Activated T-cell treated with anti-CD3 and anti-CD28 coated beads for 48 hours (primary cell): ENCODE measurements around the gene COIL.
A peak's percentile ranks its signal among the peaks of the same experiment; 100 is the strongest.
"Not testable (repeated sequence)": the region's sequence is repeated elsewhere in the genome, so short reads cannot be mapped to it uniquely, and the experiment has no call there.

Source experiments
- DNase-seq: peaks from one replicate; pipeline ENCODE4 v3.0.0-alpha.2; 2020; ENCODE audit warnings: low read depth

COIL gene, protein sequence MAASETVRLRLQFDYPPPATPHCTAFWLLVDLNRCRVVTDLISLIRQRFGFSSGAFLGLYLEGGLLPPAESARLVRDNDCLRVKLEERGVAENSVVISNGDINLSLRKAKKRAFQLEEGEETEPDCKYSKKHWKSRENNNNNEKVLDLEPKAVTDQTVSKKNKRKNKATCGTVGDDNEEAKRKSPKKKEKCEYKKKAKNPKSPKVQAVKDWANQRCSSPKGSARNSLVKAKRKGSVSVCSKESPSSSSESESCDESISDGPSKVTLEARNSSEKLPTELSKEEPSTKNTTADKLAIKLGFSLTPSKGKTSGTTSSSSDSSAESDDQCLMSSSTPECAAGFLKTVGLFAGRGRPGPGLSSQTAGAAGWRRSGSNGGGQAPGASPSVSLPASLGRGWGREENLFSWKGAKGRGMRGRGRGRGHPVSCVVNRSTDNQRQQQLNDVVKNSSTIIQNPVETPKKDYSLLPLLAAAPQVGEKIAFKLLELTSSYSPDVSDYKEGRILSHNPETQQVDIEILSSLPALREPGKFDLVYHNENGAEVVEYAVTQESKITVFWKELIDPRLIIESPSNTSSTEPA

DNA sequence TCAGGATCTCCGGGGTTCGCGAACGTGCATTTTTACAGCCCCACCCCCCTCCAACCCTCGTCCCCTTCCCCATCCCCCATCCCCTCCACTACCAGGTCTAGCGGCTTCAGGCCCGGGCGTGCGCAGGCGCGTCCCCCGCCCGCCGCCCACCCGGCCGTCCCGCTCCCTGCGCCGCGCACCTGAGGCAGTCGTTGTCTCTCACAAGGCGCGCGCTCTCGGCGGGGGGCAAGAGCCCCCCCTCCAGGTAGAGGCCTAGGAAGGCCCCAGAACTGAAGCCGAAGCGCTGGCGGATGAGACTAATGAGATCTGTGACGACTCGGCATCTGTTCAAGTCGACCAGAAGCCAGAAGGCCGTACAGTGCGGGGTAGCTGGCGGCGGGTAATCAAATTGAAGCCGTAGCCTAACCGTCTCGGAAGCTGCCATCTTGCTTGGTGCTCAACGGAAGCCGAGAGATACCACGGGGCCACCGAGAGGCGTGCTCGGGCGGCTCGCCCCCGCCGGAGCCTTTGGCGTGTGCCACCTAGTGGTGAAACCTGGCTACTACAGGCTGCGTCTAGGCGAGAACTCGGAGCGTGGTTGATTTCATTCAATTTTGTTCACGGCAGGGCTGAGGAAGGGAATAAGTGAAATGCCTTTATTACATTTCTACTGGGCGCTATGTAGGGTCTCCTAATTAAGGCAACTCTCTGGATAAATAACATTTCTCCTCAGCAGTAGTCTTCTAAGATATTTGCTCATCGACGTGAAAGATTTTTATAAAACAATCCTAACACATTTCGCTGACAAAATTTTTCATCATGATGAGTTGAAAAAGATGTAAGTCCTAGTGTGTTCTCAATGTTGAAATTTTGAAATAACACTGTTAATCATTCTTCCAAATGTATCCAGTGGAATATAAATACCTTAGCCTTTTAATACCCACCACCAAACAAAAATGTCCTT lies at the start of gene COIL:
Gene COIL (minus strand): TSS at position 455 of the 943 bp plus-strand sequence. CDS start 31 bp downstream, at position 424.
- DNase-seq, result peak; percentile 91

DNA sequence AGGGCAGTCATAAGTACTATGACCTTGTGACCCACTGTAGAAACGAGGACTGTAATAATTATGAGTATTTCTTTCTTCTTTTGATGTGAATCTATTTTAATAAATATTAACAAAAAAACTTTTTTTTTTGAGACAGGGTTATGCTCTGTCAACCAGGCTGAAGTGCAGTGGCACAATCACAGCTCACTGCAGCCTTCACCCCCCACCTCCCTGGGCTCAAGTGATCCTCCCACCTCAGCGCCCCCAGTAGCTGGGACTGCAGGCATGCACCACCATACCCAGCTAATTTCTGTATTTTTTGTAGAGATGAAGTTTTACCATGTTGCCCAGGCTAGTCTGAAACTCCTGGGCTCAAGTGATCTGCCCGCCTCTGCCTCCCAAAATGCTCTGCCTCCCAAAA lies 49.6 kb upstream of the COIL start:
- DNase-seq, result no peak

DNA sequence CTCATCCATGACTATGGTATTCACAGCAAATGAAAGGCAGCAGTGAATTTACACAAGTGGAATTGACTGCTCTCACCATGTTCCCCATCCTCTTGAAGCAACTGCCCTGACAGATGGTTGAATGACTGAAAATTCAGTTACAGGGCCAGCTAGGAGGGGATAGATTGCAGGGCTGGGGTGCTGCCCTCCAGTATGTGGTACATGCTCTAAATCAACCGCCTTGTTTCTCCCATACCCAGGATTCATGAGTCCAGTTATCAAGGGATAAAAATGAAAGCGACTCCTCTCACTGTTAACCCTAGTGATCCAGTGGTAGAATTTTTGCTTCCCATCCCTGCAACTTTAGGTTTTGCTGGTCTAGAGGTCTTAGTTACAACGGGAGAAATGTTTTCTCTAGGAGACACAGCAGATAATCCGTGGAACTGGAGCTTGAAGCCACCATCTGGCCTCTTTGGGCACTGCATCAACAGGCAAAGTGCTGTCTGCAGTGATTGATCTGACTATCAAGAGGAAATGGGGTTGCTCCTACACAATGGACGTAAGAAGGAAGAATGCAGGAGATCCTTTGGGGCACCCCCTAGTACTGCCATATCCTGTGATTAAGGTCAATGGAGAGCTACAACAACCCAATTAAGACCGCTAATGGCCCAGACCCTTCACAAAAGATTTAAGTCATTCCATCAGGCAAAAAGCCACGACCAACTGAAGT lies 49.0 kb upstream of the COIL start:
- peak; percentile 29 for DNase-seq

DNA sequence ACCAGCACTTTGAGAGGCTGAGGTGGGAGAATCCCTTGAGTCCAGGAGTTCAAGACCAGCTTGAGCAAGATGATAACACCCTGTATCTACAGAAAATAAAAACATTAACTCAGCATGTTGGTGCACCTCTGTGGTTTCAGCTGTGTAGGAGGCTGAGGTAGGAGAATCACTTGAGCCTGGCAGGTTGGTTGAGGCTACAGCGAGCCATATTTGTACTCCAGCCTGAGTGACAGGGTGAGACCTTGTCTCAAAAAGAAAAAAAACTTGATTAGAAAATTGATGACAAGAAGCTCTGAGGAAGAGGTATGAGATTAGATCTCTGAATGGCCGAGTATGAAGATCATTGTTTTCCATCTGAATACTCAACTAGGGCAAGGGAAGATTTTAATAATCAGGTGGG lies 48.1 kb upstream of the COIL start:
- no peak for DNase-seq

DNA sequence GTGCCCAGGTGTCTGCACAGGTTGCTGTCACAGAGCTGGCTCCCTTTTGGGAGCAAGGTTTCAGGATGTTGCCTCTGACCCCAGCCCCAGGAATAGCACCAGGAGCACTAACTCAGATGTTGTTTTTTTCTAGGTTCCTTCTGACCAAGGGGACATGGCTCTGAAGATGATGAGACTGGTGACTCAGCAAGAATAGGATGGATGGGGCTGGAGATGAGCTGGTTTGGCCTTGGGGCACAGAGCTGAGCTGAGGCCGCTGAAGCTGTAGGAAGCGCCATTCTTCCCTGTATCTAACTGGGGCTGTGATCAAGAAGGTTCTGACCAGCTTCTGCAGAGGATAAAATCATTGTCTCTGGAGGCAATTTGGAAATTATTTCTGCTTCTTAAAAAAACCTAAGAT lies 45.2 kb upstream of the COIL start:
- no peak for DNase-seq

DNA sequence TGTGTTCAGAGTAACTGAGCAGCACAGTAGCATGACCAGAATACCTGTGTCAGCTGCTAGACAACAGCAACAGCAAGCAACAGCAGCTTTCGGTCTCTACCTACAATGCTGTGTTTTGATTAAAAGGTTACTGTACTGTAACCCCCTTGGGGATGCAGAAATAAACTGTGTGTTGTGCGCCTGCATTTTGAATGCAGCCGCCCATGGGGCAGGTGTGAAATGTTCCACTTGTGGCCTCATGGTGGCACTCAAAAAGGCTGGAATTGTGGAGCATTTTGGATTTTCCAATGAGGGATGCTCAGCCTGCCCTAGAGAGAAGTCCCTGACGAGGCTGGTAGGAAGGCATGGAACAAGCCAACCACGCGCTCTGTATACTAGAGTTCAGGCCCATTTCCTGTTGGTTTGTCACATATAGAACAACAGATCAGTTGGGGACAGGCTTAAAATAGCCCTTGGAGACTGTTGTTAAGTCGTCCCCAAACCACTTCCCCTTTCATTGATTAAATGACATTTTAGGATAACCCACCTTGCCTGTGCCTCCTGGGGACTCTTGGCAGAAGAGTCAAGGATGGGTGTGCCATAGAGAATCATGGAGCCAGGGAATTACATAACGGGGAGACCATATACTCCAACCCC lies 44.2 kb upstream of the COIL start:
- no peak for DNase-seq

DNA sequence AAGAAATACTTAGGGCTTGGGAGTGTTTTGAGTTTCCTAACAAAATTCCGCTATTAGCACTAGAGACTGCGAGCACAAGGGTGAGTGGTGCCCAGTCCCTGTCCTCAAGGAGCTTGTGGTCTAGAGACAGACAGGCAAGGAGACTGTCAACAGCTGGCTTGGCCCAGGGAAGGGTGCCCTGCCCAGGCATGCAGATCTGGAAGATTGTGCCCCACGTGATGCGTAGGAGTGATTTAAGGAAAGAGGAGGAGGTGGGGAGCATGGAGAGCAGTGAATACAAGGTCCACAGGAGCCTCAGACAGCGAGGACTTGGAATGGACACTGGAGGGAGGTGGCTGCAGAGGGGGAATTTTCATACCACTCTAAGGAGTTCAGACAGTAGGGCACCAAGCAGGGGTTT lies 42.1 kb upstream of the COIL start:
- no peak for DNase-seq

DNA sequence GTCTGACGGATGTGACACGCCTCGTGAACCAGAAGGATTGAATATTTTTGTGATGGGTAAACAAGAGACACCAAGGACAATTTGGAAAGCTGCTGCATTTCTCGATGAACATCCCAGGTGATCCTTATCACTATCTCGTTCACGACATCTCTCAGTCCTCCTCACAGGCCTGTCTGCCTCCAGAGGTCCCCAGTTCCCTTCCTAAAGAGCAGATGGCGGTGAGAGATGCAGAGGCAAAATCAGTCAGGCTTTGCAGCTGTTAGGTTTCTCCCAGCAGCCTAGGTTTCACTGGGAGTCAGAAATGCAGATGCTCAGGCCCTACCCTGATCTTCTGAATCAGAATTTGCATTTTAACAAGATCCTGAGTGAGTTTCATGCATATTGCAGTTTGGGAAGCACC lies 40.7 kb upstream of the COIL start:
- no peak for DNase-seq

DNA sequence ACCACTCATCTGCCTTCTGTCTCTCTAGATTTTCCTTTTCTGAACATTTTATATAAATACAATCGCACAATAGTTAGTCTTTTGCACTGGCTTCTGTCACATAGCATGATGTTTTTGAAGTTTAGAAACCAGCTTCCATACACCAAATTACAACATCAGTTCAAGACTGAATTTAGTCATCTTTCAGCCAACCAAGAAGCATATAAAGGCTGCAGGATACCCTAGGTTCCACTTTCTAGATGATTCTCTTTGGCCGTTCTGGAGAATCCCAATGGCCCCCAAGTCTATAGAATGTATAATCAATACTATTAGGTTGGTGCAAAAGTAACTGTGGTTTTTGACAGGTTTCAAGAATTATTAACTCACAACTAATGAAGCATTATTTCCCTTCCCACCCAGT lies 36.5 kb upstream of the COIL start:
- DNase-seq, result no peak

DNA sequence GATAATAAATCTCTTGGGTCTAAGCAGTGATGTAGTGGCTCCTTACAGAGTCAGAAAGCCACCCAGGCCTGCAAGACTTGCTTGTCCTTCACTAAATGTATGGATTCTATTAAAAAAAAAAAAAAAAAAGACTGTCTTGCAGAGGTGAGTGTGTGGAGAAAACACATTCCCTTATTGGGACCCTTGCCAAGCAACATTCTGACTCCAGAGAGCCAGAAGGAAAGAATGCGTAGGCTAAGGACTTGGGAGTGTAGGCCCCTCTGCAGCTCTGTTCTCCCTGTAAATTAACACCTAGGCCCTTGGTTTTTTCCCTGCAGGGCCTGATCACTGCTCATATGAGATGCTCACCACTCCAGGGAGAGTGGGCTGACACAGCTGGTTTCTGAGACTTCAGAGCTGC lies 34.9 kb upstream of the COIL start:
- no peak for DNase-seq

DNA sequence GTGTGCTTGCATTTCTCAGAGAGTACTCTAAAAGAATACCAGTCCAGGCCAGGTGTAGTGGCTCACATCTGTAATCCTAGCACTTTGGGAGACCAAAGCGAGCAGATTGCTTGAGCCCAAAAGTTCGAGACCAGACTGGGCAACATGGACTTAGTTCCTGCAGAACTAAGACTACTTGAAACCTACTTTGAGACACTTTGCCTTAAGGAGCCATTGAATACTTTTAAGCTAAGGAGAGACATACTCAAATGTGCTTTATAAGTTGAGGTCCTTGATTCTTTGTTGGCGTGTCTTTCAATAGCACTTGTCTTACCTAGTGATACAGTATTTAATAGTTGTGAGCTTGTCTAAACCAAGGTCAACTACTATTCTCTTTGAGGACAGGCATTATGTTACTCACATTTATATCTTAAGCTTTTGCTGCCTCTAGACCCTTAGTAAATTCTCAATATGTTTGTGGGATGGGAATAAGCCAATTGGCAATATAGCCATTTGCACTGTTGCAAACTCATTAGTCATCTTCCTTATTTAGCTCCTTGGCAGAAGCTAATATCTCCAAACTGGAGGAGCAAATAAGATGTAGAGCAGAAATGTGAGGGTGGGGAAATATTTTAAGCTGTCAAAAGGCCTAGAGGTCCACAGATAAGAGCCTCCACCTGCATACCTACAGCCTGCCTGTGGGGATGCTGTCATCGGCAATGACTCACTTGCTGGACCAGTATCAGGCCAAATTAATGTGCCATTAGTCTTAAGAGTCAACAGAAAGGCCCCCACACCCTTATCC lies 33.4 kb upstream of the COIL start:
- no peak for DNase-seq

DNA sequence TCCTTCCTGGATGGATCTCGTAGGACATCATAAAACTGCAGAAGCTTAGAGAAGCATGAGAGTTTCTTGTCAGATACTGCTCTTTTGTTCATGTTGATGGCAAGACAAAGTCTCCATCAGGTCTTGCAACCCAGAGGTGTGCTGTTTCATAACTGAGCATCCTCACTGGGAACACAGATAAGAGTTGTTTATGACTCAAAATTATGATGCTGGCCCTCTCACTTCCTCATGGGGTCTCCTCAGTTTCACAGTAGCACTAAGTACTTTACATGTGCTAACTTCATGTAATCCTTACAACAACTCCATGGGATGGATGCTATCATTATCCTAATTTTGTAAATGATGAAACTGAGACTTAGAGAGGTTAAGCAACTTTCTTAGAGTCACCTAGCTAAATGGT lies 31.5 kb upstream of the COIL start:
- DNase-seq, result no peak

DNA sequence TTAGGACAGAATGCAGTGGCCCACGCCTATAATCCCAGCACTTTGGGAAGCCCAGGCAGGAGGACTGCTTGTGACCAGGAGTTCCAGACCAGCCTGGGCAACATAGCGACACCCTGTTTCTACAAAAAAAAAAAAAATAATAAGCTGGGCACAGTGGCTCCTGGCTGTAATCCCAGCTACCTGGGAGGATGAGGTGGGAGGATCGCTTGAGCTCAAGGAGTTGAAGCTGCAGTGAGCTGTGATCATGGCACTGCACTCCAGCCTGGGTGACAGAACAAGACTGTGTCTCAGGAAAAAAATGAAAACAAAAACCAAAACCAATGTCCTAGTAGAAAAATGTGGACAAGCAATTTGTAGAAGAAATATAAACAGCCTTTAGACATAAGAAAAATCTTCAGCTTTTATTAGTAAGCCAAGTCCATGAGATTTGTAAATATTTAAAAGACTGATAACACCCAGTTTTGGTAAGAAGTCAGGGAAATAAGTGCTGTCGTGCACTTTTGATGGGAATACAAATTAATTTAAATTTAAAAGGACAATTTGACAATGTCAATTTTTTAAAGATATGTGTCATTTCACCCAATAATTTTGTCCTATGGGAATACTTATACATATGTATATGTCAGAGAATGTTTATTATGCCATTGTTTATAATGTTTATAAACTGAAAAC lies 28.2 kb upstream of the COIL start:
- no peak for DNase-seq

DNA sequence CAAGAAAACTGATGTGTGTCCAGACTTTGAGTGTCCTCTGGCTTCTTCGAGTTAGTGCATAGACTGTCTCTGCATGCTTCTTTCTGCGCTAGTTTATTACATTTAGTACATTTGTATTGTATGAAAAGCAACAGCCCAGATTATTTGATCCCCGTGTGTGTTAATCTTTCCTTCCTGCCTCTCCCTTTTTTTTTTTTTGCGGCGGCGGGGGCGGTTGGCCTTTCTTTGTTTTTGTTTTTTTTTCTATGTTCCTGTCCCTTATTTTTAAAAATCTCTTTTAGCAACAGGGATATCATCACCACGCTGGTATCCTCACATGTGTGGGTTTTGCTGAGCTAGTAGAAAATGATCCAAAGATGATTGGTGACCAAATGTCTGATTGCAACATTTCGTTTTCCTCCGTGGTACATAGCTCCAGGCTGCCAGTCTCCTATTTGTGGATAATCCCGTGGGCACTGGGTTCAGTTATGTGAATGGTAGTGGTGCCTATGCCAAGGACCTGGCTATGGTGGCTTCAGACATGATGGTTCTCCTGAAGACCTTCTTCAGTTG lies 26.5 kb upstream of the COIL start:
- DNase-seq, result no peak

DNA sequence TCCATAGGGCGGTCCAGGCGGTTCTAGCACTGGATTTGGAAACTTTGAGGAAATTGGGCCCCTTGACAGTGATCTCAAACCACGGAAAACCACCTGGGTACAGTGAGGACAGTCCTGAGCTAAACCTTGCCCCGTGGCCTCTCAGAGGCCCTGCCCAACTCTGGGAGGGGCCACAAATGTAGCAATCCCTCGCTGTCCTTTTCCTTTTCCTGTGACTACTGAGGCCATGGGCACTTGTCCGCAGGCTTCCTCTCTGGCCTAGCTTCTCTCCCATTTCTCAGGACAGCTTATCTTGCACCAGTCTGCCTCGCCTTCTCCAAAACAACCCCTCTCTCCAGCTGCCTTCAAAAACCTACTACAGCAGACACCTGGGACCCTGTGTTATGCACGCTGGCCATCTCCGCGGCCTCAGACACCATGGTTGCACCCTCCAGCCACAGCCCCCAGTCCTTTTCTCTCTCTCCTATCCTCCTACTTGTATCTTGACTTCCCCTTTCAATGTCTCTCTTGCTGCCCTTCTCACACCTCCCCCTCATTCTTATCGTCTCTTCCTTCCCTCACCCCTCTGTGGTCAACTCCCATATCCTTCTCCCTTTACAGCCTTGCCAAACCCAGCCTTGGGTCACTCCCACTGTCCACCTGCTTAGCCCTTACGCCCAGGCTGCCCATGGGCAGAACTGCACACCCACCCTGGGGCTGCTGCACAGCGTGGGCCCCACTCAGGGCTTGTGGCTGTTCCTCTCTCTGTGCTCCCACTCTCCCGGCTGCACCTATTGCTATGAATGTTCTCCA lies 24.7 kb upstream of the COIL start:
- DNase-seq, result no peak

DNA sequence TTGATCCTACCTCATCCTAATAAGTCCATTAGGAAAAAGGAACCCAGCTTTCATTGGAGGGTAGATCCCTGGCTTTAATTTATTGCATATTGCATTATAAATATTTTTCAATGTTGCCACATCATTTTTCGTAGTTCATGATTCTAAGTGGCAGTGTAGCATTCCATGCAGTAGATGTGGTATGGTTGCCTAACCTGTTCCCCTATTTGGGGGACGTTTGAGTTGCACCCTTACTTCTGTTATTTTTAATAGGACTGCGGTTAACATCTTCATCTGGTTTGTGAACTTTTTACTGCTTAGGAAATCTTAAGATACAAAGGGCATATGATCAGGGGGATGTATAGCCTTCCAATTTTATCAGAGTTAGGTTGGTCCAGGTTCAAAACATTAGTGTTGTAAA lies 22.5 kb upstream of the COIL start:
- DNase-seq, result no peak

DNA sequence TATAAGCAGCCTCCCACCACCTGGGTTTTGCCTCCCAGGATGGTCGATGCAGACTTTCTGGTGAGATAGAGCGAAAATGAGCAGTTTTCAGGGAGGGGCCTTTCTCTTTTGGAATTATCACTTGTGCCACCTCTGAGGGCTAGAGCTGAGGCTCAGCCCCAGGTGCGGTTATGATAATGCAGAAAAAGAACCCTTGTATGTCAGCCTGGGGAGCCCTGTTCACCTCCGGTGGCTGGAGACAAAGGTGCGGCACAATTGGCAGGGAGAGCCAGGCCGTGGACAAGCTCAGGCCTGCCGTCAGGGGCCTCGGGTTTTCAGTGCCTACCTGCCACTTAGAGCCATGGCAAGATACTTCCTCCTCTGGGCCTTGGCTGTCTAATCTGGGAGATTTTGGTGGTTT lies 21.5 kb upstream of the COIL start:
- DNase-seq, result no peak

DNA sequence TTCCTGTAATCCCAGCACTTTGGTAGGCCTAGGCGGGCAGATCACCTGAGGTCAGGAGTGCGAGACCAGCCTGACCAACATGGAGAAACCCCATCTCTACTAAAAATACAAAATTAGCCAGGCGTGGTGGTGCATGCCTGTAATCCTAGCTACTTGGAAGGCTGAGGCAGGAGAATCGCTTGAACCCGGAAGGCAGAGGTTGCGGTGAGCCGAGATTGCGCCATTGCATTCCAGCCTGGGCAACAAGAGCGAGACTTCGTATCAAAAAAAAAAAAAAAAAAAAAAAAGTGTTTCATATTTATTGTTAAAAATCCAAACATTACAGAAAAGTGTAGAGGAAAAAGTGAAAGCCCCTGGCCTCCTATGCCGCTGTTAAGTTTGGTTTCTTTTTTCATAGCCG lies 19.7 kb upstream of the COIL start:
- not testable (repeated sequence) for DNase-seq

DNA sequence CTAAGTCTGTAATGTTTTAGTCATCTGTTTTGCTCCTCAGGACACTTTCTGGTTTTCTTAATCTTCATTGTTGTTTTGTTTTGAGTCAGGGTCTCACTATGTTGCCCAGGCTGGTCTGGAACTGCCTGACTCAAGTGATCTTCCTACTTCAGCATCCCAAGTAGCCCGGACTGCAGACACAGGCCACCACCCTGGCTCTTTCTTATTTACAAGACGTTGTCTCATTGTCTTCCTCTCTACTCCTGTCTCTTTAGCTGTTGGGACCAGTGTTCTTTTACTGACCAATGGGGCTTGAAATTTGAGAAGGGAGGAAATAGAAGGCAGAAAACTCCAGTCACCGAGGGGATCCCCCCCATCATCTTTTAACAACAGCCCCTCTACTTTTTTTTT lies 18.2 kb upstream of the COIL start:
- DNase-seq, result no peak
